ENCODE results near the gene ECI1.

GRCh38 chr16:2206780-2207433 is 44.5 kb downstream of the ECI1 start:
- TF ChIP-seq CTCF (IDR thresholded peaks at IDR 0.05): no peak
- TF ChIP-seq POLR2A (IDR thresholded peaks at IDR 0.05): no peak

Data from body of pancreas (tissue), 4 donors.